ENCODE measurements around the gene WIPF3. TPM values are rescaled to one million over a fixed set of nuclear protein-coding genes. Genes with fewer than 3 reads are reported as not detected.
A peak's percentile ranks its signal among the peaks of the same experiment; 100 is the strongest.

WIPF3 gene
- total RNA-seq, 6 donors from 2014 or later = 0.34 to 1.3 (median 0.96) TPM; not detected in 2

GRCh38 chr7:29801929-29802328 lies 4.4 kb upstream of the WIPF3 start:
- 72 to 81% methylated on average over 1 of the region's 1 CpG for WGBS, 2 donors
- Histone ChIP-seq H3K9me3 (no peaks in the 10 kb centered on the region), H3K4me1 (peaks cover 8 to 12% (median 9%) of the 10 kb centered on the region in 4 donors), H3K27me3 (peaks cover 0 to 15% (median 9%) of the 10 kb centered on the region in 4 donors), H3K27ac (no peak overlapping the region), H3K36me3 (no peaks in the 10 kb centered on the region), H3K4me3 (no peak overlapping the region)
- TF ChIP-seq POLR2AphosphoS5 (IDR thresholded peaks at IDR 0.05) (no peak), EP300 (IDR thresholded peaks at IDR 0.05) (no peak), POLR2A (IDR thresholded peaks at IDR 0.05) (no peak), CTCF (IDR thresholded peaks at IDR 0.05) (no peak)
- DNase-seq (no peak), ATAC-seq (ENCODE audit: low FRiP score in 2 of 2) (no peak)

GRCh38 chr7:29805031-29805430 lies 1.3 kb upstream of the WIPF3 start:
- TF ChIP-seq POLR2A (IDR thresholded peaks at IDR 0.05) = no peak
- no peak for TF ChIP-seq CTCF (IDR thresholded peaks at IDR 0.05)
- no peak for TF ChIP-seq EP300 (IDR thresholded peaks at IDR 0.05)
- no peak for TF ChIP-seq POLR2AphosphoS5 (IDR thresholded peaks at IDR 0.05)
- H3K9me3 ChIP-seq = no peaks in the 10 kb centered on the region
- 87 to 92% methylated on average over 4 to 7 of the region's 7 CpGs for WGBS, 2 donors
- H3K27ac ChIP-seq = no peak overlapping the region
- peaks cover 9 to 30% (median 16%) of the 10 kb centered on the region in 4 donors for H3K4me1 ChIP-seq
- DNase-seq = no peak
- H3K27me3 ChIP-seq = peaks cover 0 to 27% (median 17%) of the 10 kb centered on the region in 4 donors
- H3K36me3 ChIP-seq = no peaks in the 10 kb centered on the region
- no peak overlapping the region for H3K4me3 ChIP-seq
- no peak for ATAC-seq (ENCODE audit: low FRiP score in 2 of 2)

- DNase-seq (no peak), ATAC-seq (ENCODE audit: low FRiP score in 2 of 2) (no peak)
- Histone ChIP-seq H3K4me3 (peak overlapping the region in 2 of 4 donors; percentile 54 to 57), H3K9me3 (no peaks in the 10 kb centered on the region), H3K4me1 (peaks cover 9 to 30% (median 16%) of the 10 kb centered on the region in 4 donors), H3K27ac (no peak overlapping the region), H3K36me3 (no peaks in the 10 kb centered on the region), H3K27me3 (peaks cover 0 to 27% (median 18%) of the 10 kb centered on the region in 4 donors)
- TF ChIP-seq POLR2AphosphoS5 (IDR thresholded peaks at IDR 0.05) = no peak
- no peak for TF ChIP-seq EP300 (IDR thresholded peaks at IDR 0.05)
- TF ChIP-seq CTCF (IDR thresholded peaks at IDR 0.05) = no peak
- WGBS, 2 donors = 68 to 73% methylated on average over 12 of the region's 12 CpGs
Measured at GRCh38 chr7:29805886-29806207, 461 bp upstream of the WIPF3 start.

- ATAC-seq (ENCODE audit: low FRiP score in 2 of 2) (peak; percentile 8 to 30), DNase-seq (peak in 1 of 2 donors; percentile 86)
- peaks cover 9 to 30% (median 16%) of the 10 kb centered on the region in 4 donors for H3K4me1 ChIP-seq
- H3K27me3 ChIP-seq = peaks cover 0 to 27% (median 18%) of the 10 kb centered on the region in 4 donors
- TF ChIP-seq POLR2AphosphoS5 (IDR thresholded peaks at IDR 0.05) (no peak), EP300 (IDR thresholded peaks at IDR 0.05) (no peak), CTCF (IDR thresholded peaks at IDR 0.05) (peak in 1 of 6 experiments; percentile 17), POLR2A (IDR thresholded peaks at IDR 0.05) (no peak)
- no peak overlapping the region for H3K27ac ChIP-seq
- no peaks in the 10 kb centered on the region for H3K9me3 ChIP-seq
- no peaks in the 10 kb centered on the region for H3K36me3 ChIP-seq
- 5 to 11% methylated on average over 7 to 42 of the region's 43 CpGs for WGBS, 2 donors
- peak overlapping the region in 3 of 4 donors; percentile 41 to 57 (median 54) for H3K4me3 ChIP-seq
Measured at GRCh38 chr7:29806995-29807841, 910 bp downstream of the WIPF3 start.

Data from upper lobe of left lung (tissue), 6 donors.